ENCODE measurements around the gene SULT2A1. TPM values are rescaled to one million over a fixed set of nuclear protein-coding genes. Genes with fewer than 3 reads are reported as not detected.
A peak's percentile ranks its signal among the peaks of the same experiment; 100 is the strongest.

The SULT2A1 gene
- total and polyA plus RNA-seq, 2 of the 4 experiments (the other 2 are of a cell fraction), result not detected

- TF ChIP-seq CEBPB (IDR thresholded peaks at IDR 0.05; ENCODE audit: low read depth, low read length) (no peak), MAFK (IDR thresholded peaks at IDR 0.05; ENCODE audit: low read depth, low read length) (peak; percentile 71)
- Histone ChIP-seq H3K4me2 (ENCODE audit: low read depth, low read length) (no peak overlapping the region), H3K14ac (replicated peaks; ENCODE audit: low read depth, low read length) (no peak overlapping the region), H2AFZ (replicated peaks; ENCODE audit: low read length, poor library complexity) (no peak overlapping the region), H3K9me1 (ENCODE audit: insufficient read depth, low read length) (no peaks in the 10 kb centered on the region), H2BK5ac (ENCODE audit: low read depth, low read length, poor library complexity, severe bottlenecking) (no peak overlapping the region), H2BK15ac (ENCODE audit: low read depth, low read length) (no peak overlapping the region), H4K8ac (ENCODE audit: low read depth in 2 of 2, low read length in 2 of 2) (no peak overlapping the region), H3K4me3 (ENCODE audit: insufficient read depth, low read depth, low read length) (no peak overlapping the region), H4K91ac (ENCODE audit: insufficient read depth, low read depth, low read length) (no peak overlapping the region), H3K79me1 (ENCODE audit: low read depth in 1 of 2, low read length in 2 of 2) (no peaks in the 10 kb centered on the region), H3K27me3 (ENCODE audit: control insufficient read depth, insufficient read depth, low read length) (no peaks in the 10 kb centered on the region), H2BK120ac (ENCODE audit: low read depth, low read length) (no peak overlapping the region), H3K23ac (ENCODE audit: low read depth, low read length) (no peak overlapping the region), H4K5ac (ENCODE audit: low read depth, low read length) (no peak overlapping the region), H3K27ac (ENCODE audit: insufficient read depth, low read length) (no peak overlapping the region), H3K56ac (ENCODE audit: extremely low read depth, insufficient read depth, low read length) (no peak overlapping the region), H3K4me1 (ENCODE audit: control insufficient read depth, insufficient read depth, low read length) (no peaks in the 10 kb centered on the region), H2AK5ac (ENCODE audit: low read depth, low read length) (no peak overlapping the region), H4K20me1 (ENCODE audit: insufficient read depth, low read length) (no peaks in the 10 kb centered on the region), H3K18ac (ENCODE audit: low read depth, low read length) (no peak overlapping the region), H2AK9ac (replicated peaks; ENCODE audit: low read depth, low read length, poor library complexity) (no peak overlapping the region), H3K9me3 (ENCODE audit: control insufficient read depth, insufficient read depth, low read length) (0 out of 2 replicates have a peak, but pooled peaks cover 3% of the 10 kb centered on the region), H2BK20ac (ENCODE audit: low read depth, low read length) (no peak overlapping the region), H3K4ac (ENCODE audit: low read depth, low read length) (no peak overlapping the region), H3K9ac (ENCODE audit: low read depth, low read length) (no peak overlapping the region), H3K36me3 (ENCODE audit: control insufficient read depth, insufficient read depth, low read length) (no peaks in the 10 kb centered on the region)
- dilution Hi-C loops (cut with HindIII; ENCODE audit: low sequenced_read_pairs, unreplicated experiment) (no loop called here), in situ Hi-C loops (cut with MboI; ENCODE audit: low sequenced_read_pairs) (loop anchor here (10.0 kb wide), 1 partner anchor 93 kb away; no protein-coding TSS in a partner anchor), intact Hi-C loops (cut with micrococcal nuclease) (no loop called here)
- POLR2A ChIA-PET (ENCODE audit: unreplicated experiment), result no interaction called here
- CTCF ChIA-PET, result no interaction called here
- no TSS peak for BruUV-seq (replicated peaks)
- ATAC-seq (ENCODE audit: low read depth) (peak; percentile 29), DNase-seq (no peak)
- WGBS, 2 experiments (ENCODE audit: extremely low coverage in 2 of 2, insufficient read length in 1 of 2), result 10% methylated on average over 4 of the region's 7 CpGs; no CpG with 5 or more reads in 1 of the 2 experiments
Measured at GRCh38 chr19:47891923-47892666, 6.0 kb upstream of the SULT2A1 start.

All from IMR-90 (cell line).